Dedifferentiated amniotic fluid mesenchymal stem cell (primary cell): ENCODE results near the gene CD74.

Experiments used
- DNase-seq: peaks from one replicate; pipeline ENCODE4 v3.0.0-alpha.2; 2016; ENCODE audit errors: extremely low spot score

Gene CD74

GRCh38 chr5:150361301-150361700, 51.4 kb downstream of the CD74 start:
- DNase-seq: no peak

DNA sequence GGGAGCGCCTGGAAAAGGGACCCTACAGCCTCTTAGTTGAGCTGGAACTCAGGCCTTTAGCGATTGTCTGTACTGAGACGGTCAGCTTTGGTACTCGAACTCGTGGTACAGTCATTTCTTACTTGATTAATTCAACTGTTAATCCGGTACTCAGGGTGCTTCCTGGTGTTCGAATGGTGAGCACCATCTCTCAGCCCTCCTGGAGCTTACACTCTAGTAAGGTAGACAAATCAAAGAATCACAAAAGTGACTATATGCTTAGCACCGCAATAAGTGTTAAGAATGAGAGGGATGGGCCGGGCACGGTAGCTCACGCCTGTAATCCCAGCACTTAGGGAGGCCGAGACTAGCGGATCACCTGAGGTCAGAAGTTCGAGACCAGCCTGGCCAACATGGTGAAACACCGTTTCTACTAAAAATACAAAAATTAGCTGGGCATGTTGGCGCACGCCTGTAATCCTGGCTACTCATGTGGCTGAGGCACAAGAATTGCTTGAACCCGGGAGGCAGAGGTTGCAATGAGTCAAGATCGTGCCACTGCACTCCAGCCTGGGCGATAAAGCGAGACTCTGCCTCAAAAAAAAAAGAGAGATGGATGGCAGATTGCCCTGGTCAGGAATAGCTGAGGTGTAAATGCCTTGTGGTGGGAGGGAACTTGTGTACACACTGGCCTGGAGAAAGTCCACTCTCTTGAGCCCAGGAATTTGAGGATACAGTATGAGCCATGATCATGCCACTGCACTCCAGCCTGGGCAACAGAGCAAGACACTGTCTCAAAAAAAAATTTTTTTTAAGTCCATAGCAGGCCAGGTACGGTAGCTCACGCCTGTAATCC, 54.2 kb downstream of the CD74 start:
- no peak for DNase-seq

GRCh38 chr5:150357326-150358260, 55.1 kb downstream of the CD74 start, which contains the start of gene TCOF1:
TSS of gene TCOF1 (plus strand) at chr5:150357697. CDS start at chr5:150357747, 50 bp downstream.
- peak; percentile 94 for DNase-seq

DNA sequence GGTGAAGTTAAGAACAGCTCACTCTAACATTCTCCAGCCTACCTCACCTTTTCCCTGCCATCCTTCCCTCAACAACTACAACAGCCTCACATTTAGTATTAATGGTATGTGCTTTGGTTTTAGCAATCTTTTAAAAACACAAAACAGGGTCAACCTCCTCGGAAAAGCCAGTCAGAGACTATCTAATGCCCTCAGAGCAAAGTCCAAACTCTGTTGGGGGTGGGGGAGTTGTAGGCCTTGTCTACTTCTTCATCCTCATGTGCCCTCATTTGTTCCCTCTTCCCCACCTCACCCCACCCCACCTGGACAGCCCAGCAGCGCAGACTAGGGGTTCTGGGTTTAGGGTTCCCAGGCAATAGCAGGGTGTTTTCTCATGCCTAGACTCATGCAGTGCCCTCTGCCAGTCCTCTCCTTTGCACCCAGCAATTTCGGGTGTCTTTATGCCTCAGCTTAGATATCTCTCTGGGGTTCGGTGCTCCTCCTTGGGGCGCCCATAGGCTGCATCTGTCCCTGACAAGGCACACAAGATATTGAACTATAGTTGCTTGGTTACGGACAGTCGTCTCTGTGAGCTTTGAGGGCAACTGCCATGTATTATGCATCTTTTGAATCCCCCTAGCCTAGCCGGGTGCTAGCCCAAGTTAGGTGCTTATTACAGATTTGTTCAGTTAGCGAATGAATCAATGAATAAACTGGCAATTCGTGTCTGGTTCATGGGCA, 56.0 kb downstream of the CD74 start:
- no peak for DNase-seq

DNA sequence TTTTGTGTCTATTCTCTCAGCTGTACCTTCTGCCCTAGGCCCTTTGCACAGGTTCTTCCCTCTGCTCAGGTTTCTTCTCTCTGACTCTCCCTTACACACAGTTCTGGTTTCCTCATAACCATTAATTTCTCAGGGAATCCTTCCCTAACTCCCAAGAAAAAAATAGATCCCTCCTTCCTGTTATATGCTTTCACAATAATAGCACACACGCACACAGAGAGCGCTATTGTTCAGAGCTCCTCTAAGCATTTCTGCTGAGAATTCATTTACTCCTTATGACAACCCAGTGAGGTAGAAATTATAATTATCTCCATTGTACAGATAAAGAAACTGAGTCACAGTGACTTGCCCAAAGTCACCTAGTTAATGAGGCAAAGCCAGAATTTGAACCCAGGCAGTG, 56.9 kb downstream of the CD74 start:
- no peak for DNase-seq

- no peak for DNase-seq
Measured at GRCh38 chr5:150353032-150353675, 59.6 kb downstream of the CD74 start.

- no peak for DNase-seq
Measured at GRCh38 chr5:150352244-150353031, 60.3 kb downstream of the CD74 start.
